ENCODE results near the gene KLHL2. TPM values are rescaled to one million over a fixed set of nuclear protein-coding genes. Genes with fewer than 3 reads are reported as not detected.

KLHL2 gene
- polyA plus RNA-seq, 4 donors: 7.8 to 13.4 (median 10.6) TPM

- peaks cover 0 to 12% (median 0%) of the 10 kb centered on the region in 3 donors for H3K36me3 ChIP-seq (ENCODE audit: control insufficient read depth in 3 of 3, insufficient read depth in 2 of 3, low read depth in 1 of 3, low read length in 3 of 3)
- 70 to 93% (median 88%) methylated on average over 2 of the region's 2 CpGs for WGBS, 3 donors
- no peak for DNase-seq
- H3K27me3 ChIP-seq (ENCODE audit: control insufficient read depth in 3 of 3, insufficient read depth in 3 of 3, low read length in 3 of 3): no peaks in the 10 kb centered on the region
- FAIRE-seq: no peak
- H3K4me1 ChIP-seq (ENCODE audit: control insufficient read depth in 3 of 3, insufficient read depth in 2 of 3, low read depth in 1 of 3, low read length in 2 of 3): no peaks in the 10 kb centered on the region
- H3K9me3 ChIP-seq (ENCODE audit: control insufficient read depth in 2 of 2, insufficient read depth in 1 of 2, low read depth in 1 of 2, low read length in 1 of 2): peaks cover 0 to 3% of the 10 kb centered on the region in 2 donors
- no peak overlapping the region for H3K27ac ChIP-seq (ENCODE audit: low read depth in 1 of 3, low read length in 2 of 3)
- H3K4me3 ChIP-seq (ENCODE audit: low read depth in 1 of 3, low read length in 3 of 3): no peak overlapping the region
Measured at GRCh38 chr4:165293927-165294649, 86.7 kb downstream of the KLHL2 start.

GRCh38 chr4:165294907-165295306, 87.5 kb downstream of the KLHL2 start:
- DNase-seq (no peak), FAIRE-seq (no peak)
- Histone ChIP-seq H3K9me3 (ENCODE audit: control insufficient read depth in 2 of 2, insufficient read depth in 1 of 2, low read depth in 1 of 2, low read length in 1 of 2) (peaks cover 0 to 3% of the 10 kb centered on the region in 2 donors), H3K36me3 (ENCODE audit: control insufficient read depth in 3 of 3, insufficient read depth in 2 of 3, low read depth in 1 of 3, low read length in 3 of 3) (peaks cover 0 to 13% (median 2%) of the 10 kb centered on the region in 3 donors), H3K27me3 (ENCODE audit: control insufficient read depth in 3 of 3, insufficient read depth in 3 of 3, low read length in 3 of 3) (no peaks in the 10 kb centered on the region), H3K4me1 (ENCODE audit: control insufficient read depth in 3 of 3, insufficient read depth in 2 of 3, low read depth in 1 of 3, low read length in 2 of 3) (no peaks in the 10 kb centered on the region), H3K27ac (ENCODE audit: low read depth in 1 of 3, low read length in 2 of 3) (no peak overlapping the region), H3K4me3 (ENCODE audit: low read depth in 1 of 3, low read length in 3 of 3) (no peak overlapping the region)
- WGBS, 3 donors: 53 to 69% (median 66%) methylated on average over 5 of the region's 5 CpGs

GRCh38 chr4:165297626-165298025, 90.3 kb downstream of the KLHL2 start:
- Histone ChIP-seq H3K36me3 (ENCODE audit: control insufficient read depth in 3 of 3, insufficient read depth in 2 of 3, low read depth in 1 of 3, low read length in 3 of 3) (peaks cover 0 to 11% (median 2%) of the 10 kb centered on the region in 3 donors), H3K4me1 (ENCODE audit: control insufficient read depth in 3 of 3, insufficient read depth in 2 of 3, low read depth in 1 of 3, low read length in 2 of 3) (no peaks in the 10 kb centered on the region), H3K27me3 (ENCODE audit: control insufficient read depth in 3 of 3, insufficient read depth in 3 of 3, low read length in 3 of 3) (no peaks in the 10 kb centered on the region), H3K9me3 (ENCODE audit: control insufficient read depth in 2 of 2, insufficient read depth in 1 of 2, low read depth in 1 of 2, low read length in 1 of 2) (no peaks in the 10 kb centered on the region), H3K4me3 (ENCODE audit: low read depth in 1 of 3, low read length in 3 of 3) (no peak overlapping the region), H3K27ac (ENCODE audit: low read depth in 1 of 3, low read length in 2 of 3) (no peak overlapping the region)
- 92 to 97% (median 96%) methylated on average over 8 of the region's 8 CpGs for WGBS, 3 donors
- DNase-seq: no peak
- FAIRE-seq: no peak

GRCh38 chr4:165299399-165300060, 92.2 kb downstream of the KLHL2 start:
- no peak for FAIRE-seq
- H3K9me3 ChIP-seq (ENCODE audit: control insufficient read depth in 2 of 2, insufficient read depth in 1 of 2, low read depth in 1 of 2, low read length in 1 of 2): no peaks in the 10 kb centered on the region
- 82 to 93% (median 87%) methylated on average over 5 of the region's 5 CpGs for WGBS, 3 donors
- H3K4me3 ChIP-seq (ENCODE audit: low read depth in 1 of 3, low read length in 3 of 3): no peak overlapping the region
- DNase-seq: no peak
- peaks cover 0 to 11% (median 2%) of the 10 kb centered on the region in 3 donors for H3K36me3 ChIP-seq (ENCODE audit: control insufficient read depth in 3 of 3, insufficient read depth in 2 of 3, low read depth in 1 of 3, low read length in 3 of 3)
- H3K27ac ChIP-seq (ENCODE audit: low read depth in 1 of 3, low read length in 2 of 3): no peak overlapping the region
- no peaks in the 10 kb centered on the region for H3K27me3 ChIP-seq (ENCODE audit: control insufficient read depth in 3 of 3, insufficient read depth in 3 of 3, low read length in 3 of 3)
- no peaks in the 10 kb centered on the region for H3K4me1 ChIP-seq (ENCODE audit: control insufficient read depth in 3 of 3, insufficient read depth in 2 of 3, low read depth in 1 of 3, low read length in 2 of 3)

GRCh38 chr4:165301833-165302232, 94.5 kb downstream of the KLHL2 start:
- no peak for FAIRE-seq

GRCh38 chr4:165302658-165303057, 95.3 kb downstream of the KLHL2 start:
- no peaks in the 10 kb centered on the region for H3K27me3 ChIP-seq (ENCODE audit: control insufficient read depth in 3 of 3, insufficient read depth in 3 of 3, low read length in 3 of 3)
- no peaks in the 10 kb centered on the region for H3K4me1 ChIP-seq (ENCODE audit: control insufficient read depth in 3 of 3, insufficient read depth in 2 of 3, low read depth in 1 of 3, low read length in 2 of 3)
- no peak overlapping the region for H3K27ac ChIP-seq (ENCODE audit: low read depth in 1 of 3, low read length in 2 of 3)
- no peak for DNase-seq
- H3K9me3 ChIP-seq (ENCODE audit: control insufficient read depth in 2 of 2, insufficient read depth in 1 of 2, low read depth in 1 of 2, low read length in 1 of 2): no peaks in the 10 kb centered on the region
- H3K36me3 ChIP-seq (ENCODE audit: control insufficient read depth in 3 of 3, insufficient read depth in 2 of 3, low read depth in 1 of 3, low read length in 3 of 3): peaks cover 0 to 13% (median 4%) of the 10 kb centered on the region in 3 donors
- WGBS, 3 donors: 56 to 74% (median 67%) methylated on average over 1 of the region's 1 CpG
- no peak for FAIRE-seq
- H3K4me3 ChIP-seq (ENCODE audit: low read depth in 1 of 3, low read length in 3 of 3): no peak overlapping the region

More at GRCh38 chr4:165301833-165302232, 94.5 kb downstream of the KLHL2 start:
- H3K27ac ChIP-seq (ENCODE audit: low read depth in 1 of 3, low read length in 2 of 3): no peak overlapping the region
- DNase-seq: peak; percentile 8 to 16
- no peaks in the 10 kb centered on the region for H3K9me3 ChIP-seq (ENCODE audit: control insufficient read depth in 2 of 2, insufficient read depth in 1 of 2, low read depth in 1 of 2, low read length in 1 of 2)
- H3K27me3 ChIP-seq (ENCODE audit: control insufficient read depth in 3 of 3, insufficient read depth in 3 of 3, low read length in 3 of 3): no peaks in the 10 kb centered on the region
- H3K4me1 ChIP-seq (ENCODE audit: control insufficient read depth in 3 of 3, insufficient read depth in 2 of 3, low read depth in 1 of 3, low read length in 2 of 3): no peaks in the 10 kb centered on the region
- 3 to 15% (median 9%) methylated on average over 1 of the region's 1 CpG for WGBS, 3 donors
- H3K4me3 ChIP-seq (ENCODE audit: low read depth in 1 of 3, low read length in 3 of 3): no peak overlapping the region
- peaks cover 0 to 11% (median 4%) of the 10 kb centered on the region in 3 donors for H3K36me3 ChIP-seq (ENCODE audit: control insufficient read depth in 3 of 3, insufficient read depth in 2 of 3, low read depth in 1 of 3, low read length in 3 of 3)

- DNase-seq: no peak
- H3K27ac ChIP-seq (ENCODE audit: low read depth in 1 of 3, low read length in 2 of 3): no peak overlapping the region
- 88 to 93% (median 89%) methylated on average over 1 of the region's 1 CpG for WGBS, 3 donors
- H3K27me3 ChIP-seq (ENCODE audit: control insufficient read depth in 3 of 3, insufficient read depth in 3 of 3, low read length in 3 of 3): no peaks in the 10 kb centered on the region
- no peaks in the 10 kb centered on the region for H3K9me3 ChIP-seq (ENCODE audit: control insufficient read depth in 2 of 2, insufficient read depth in 1 of 2, low read depth in 1 of 2, low read length in 1 of 2)
- peaks cover 0 to 4% (median 3%) of the 10 kb centered on the region in 3 donors for H3K36me3 ChIP-seq (ENCODE audit: control insufficient read depth in 3 of 3, insufficient read depth in 2 of 3, low read depth in 1 of 3, low read length in 3 of 3)
- no peak overlapping the region for H3K4me3 ChIP-seq (ENCODE audit: low read depth in 1 of 3, low read length in 3 of 3)
- no peak for FAIRE-seq
- no peaks in the 10 kb centered on the region for H3K4me1 ChIP-seq (ENCODE audit: control insufficient read depth in 3 of 3, insufficient read depth in 2 of 3, low read depth in 1 of 3, low read length in 2 of 3)
Measured at GRCh38 chr4:165308166-165308565, 100.8 kb downstream of the KLHL2 start.

GRCh38 chr4:165308606-165309005, 101.2 kb downstream of the KLHL2 start:
- Histone ChIP-seq H3K36me3 (ENCODE audit: control insufficient read depth in 3 of 3, insufficient read depth in 2 of 3, low read depth in 1 of 3, low read length in 3 of 3) (peaks cover 0 to 4% (median 3%) of the 10 kb centered on the region in 3 donors), H3K27me3 (ENCODE audit: control insufficient read depth in 3 of 3, insufficient read depth in 3 of 3, low read length in 3 of 3) (no peaks in the 10 kb centered on the region), H3K4me1 (ENCODE audit: control insufficient read depth in 3 of 3, insufficient read depth in 2 of 3, low read depth in 1 of 3, low read length in 2 of 3) (no peaks in the 10 kb centered on the region), H3K4me3 (ENCODE audit: low read depth in 1 of 3, low read length in 3 of 3) (no peak overlapping the region), H3K27ac (ENCODE audit: low read depth in 1 of 3, low read length in 2 of 3) (no peak overlapping the region), H3K9me3 (ENCODE audit: control insufficient read depth in 2 of 2, insufficient read depth in 1 of 2, low read depth in 1 of 2, low read length in 1 of 2) (no peaks in the 10 kb centered on the region)
- WGBS, 3 donors: 88 to 98% (median 90%) methylated on average over 2 of the region's 2 CpGs
- FAIRE-seq (no peak), DNase-seq (no peak)

Measured in small intestine (tissue), 7 donors.